ENCODE measurements around the gene DOCK10. TPM values are rescaled to one million over a fixed set of nuclear protein-coding genes. Genes with fewer than 3 reads are reported as not detected.

Gene DOCK10
- polyA plus RNA-seq, 1 experiment, result 53.0 TPM

- no peaks in the 10 kb centered on the region for H3K27me3 ChIP-seq (ENCODE audit: control insufficient read depth, insufficient read depth, low read length)
- no peak overlapping the region for H3K27ac ChIP-seq (ENCODE audit: low read depth, low read length)
- H3K4me3 ChIP-seq (ENCODE audit: low read depth, low read length), result no peak overlapping the region
- no peak for TF ChIP-seq CTCF (IDR thresholded peaks at IDR 0.05; ENCODE audit: low read depth, low read length)
- ChIA-PET POLR2A (no interaction called here), CTCF (interaction anchor here (0.9 to 1.2 kb wide), 3 partner anchors 12 to 647 kb away, joined by 3 to 8 read pairs (median 3); no protein-coding TSS in a partner anchor)
- no peak for DNase-seq (ENCODE audit: low read depth, low spot score)
- H3K9me3 ChIP-seq (ENCODE audit: control insufficient read depth, insufficient read depth, low read length), result no peaks in the 10 kb centered on the region
Measured at GRCh38 chr2:225013425-225014365, 28.6 kb downstream of the DOCK10 start.

- Histone ChIP-seq H3K27ac (ENCODE audit: low read depth, low read length) (no peak overlapping the region), H3K4me3 (ENCODE audit: low read depth, low read length) (no peak overlapping the region), H3K9me3 (ENCODE audit: control insufficient read depth, insufficient read depth, low read length) (no peaks in the 10 kb centered on the region), H3K27me3 (ENCODE audit: control insufficient read depth, insufficient read depth, low read length) (no peaks in the 10 kb centered on the region)
- CTCF ChIA-PET, result interaction anchor here (1.5 kb wide), 1 partner anchor 10 kb away, joined by 13 read pairs; no protein-coding TSS in a partner anchor
- TF ChIP-seq CTCF (IDR thresholded peaks at IDR 0.05; ENCODE audit: low read depth, low read length), result no peak
- DNase-seq (ENCODE audit: low read depth, low spot score), result no peak
- POLR2A ChIA-PET, result no interaction called here
Measured at GRCh38 chr2:225011585-225011984, 30.7 kb downstream of the DOCK10 start.

GRCh38 chr2:225010804-225011203 is 31.5 kb downstream of the DOCK10 start:
- Histone ChIP-seq H3K9me3 (ENCODE audit: control insufficient read depth, insufficient read depth, low read length) (no peaks in the 10 kb centered on the region), H3K27me3 (ENCODE audit: control insufficient read depth, insufficient read depth, low read length) (no peaks in the 10 kb centered on the region), H3K27ac (ENCODE audit: low read depth, low read length) (peak overlapping the region; percentile 63), H3K4me3 (ENCODE audit: low read depth, low read length) (no peak overlapping the region)
- no peak for DNase-seq (ENCODE audit: low read depth, low spot score)
- no peak for TF ChIP-seq CTCF (IDR thresholded peaks at IDR 0.05; ENCODE audit: low read depth, low read length)
- ChIA-PET CTCF (interaction anchor here (1.1 kb wide), 1 partner anchor 9 kb away, joined by 3 read pairs; no protein-coding TSS in a partner anchor), POLR2A (interaction anchor here (0.7 kb wide), 1 partner anchor 12 kb away, joined by 3 read pairs; no protein-coding TSS in a partner anchor)

- Histone ChIP-seq H3K9me3 (ENCODE audit: control insufficient read depth, insufficient read depth, low read length) (no peaks in the 10 kb centered on the region), H3K27ac (ENCODE audit: low read depth, low read length) (peak overlapping the region; percentile 43), H3K4me3 (ENCODE audit: low read depth, low read length) (no peak overlapping the region), H3K27me3 (ENCODE audit: control insufficient read depth, insufficient read depth, low read length) (no peaks in the 10 kb centered on the region)
- no peak for TF ChIP-seq CTCF (IDR thresholded peaks at IDR 0.05; ENCODE audit: low read depth, low read length)
- ChIA-PET POLR2A (no interaction called here), CTCF (interaction anchor here (0.9 to 1.1 kb wide), 3 partner anchors 8 to 222 kb away, joined by 3 read pairs; no protein-coding TSS in a partner anchor)
- DNase-seq (ENCODE audit: low read depth, low spot score), result no peak
Measured at GRCh38 chr2:225009768-225010167, 32.5 kb downstream of the DOCK10 start.

GRCh38 chr2:225008935-225009334 is 33.3 kb downstream of the DOCK10 start:
- CTCF ChIA-PET, result interaction anchor here (0.9 to 1.1 kb wide), 3 partner anchors 7 to 221 kb away, joined by 3 read pairs; no protein-coding TSS in a partner anchor
- no peak overlapping the region for H3K27ac ChIP-seq (ENCODE audit: low read depth, low read length)
- POLR2A ChIA-PET, result interaction anchor here (0.7 kb wide), 1 partner anchor 17 kb away, joined by 5 read pairs; no protein-coding TSS in a partner anchor

More at GRCh38 chr2:225008935-225009334, 33.3 kb downstream of the DOCK10 start:
- Histone ChIP-seq H3K4me3 (ENCODE audit: low read depth, low read length) (no peak overlapping the region), H3K9me3 (ENCODE audit: control insufficient read depth, insufficient read depth, low read length) (no peaks in the 10 kb centered on the region), H3K27me3 (ENCODE audit: control insufficient read depth, insufficient read depth, low read length) (no peaks in the 10 kb centered on the region)
- DNase-seq (ENCODE audit: low read depth, low spot score), result no peak
- peak; percentile 29 for TF ChIP-seq CTCF (IDR thresholded peaks at IDR 0.05; ENCODE audit: low read depth, low read length)
